ENCODE measurements around the gene IVNS1ABP. TPM values are rescaled to one million over a fixed set of nuclear protein-coding genes. Genes with fewer than 3 reads are reported as not detected.

IVNS1ABP gene
- total and polyA plus RNA-seq, 2 of the 13 experiments (the other 11 are each of a cell fraction or from before 2014, with no cell fraction given) = 49.1 to 51.7 TPM

DNA sequence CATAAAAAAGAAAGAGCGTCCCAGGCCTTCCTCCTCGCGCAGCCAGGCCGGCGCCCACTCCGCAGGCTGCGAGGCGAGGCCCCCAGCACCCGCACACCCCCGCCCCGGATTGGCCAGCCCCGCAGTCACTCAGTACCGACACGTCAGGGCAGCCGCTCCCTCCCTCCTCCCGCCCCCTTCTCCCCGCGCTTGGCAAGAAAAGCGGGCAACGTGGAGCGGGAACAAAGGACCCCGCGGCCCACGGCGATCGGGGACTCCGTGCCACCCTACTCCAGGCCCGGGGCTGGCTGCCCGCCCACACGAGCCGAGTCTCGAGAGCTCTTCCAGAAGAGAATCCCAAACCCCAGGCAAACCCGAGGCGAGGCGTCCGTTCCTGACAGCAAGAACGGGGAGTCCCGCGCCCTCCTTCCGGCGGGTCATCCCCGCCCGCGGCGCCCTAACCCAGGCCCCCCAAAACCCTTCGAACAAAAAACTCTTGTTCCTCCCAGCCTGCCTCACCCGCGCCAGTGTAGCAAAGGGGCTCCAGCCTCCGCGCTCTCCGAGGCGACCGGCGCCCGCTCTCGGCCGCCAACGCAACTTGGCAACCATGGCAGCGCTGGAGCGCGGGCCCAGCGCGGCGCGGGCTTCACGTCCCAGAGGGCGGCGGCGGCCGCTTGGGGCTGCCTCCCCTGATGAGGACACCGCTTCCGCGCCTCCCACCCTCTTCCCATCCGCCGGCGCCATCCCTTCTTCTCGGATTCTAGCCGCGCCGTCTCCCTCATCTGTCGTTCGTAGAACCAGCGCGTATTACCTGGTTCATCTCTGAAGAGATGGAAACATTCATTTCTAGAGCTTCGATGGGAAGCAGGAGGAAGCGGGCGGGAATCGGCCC lies 645 bp downstream of the IVNS1ABP start (continued):
- TF ChIP-seq, protein P1, sequence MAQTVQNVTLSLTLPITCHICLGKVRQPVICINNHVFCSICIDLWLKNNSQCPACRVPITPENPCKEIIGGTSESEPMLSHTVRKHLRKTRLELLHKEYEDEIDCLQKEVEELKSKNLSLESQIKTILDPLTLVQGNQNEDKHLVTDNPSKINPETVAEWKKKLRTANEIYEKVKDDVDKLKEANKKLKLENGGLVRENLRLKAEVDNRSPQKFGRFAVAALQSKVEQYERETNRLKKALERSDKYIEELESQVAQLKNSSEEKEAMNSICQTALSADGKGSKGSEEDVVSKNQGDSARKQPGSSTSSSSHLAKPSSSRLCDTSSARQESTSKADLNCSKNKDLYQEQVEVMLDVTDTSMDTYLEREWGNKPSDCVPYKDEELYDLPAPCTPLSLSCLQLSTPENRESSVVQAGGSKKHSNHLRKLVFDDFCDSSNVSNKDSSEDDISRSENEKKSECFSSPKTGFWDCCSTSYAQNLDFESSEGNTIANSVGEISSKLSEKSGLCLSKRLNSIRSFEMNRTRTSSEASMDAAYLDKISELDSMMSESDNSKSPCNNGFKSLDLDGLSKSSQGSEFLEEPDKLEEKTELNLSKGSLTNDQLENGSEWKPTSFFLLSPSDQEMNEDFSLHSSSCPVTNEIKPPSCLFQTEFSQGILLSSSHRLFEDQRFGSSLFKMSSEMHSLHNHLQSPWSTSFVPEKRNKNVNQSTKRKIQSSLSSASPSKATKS (CRISPR knock-in tag; IDR thresholded peaks at IDR 0.05) = no peak
- TF ChIP-seq, protein P2, sequence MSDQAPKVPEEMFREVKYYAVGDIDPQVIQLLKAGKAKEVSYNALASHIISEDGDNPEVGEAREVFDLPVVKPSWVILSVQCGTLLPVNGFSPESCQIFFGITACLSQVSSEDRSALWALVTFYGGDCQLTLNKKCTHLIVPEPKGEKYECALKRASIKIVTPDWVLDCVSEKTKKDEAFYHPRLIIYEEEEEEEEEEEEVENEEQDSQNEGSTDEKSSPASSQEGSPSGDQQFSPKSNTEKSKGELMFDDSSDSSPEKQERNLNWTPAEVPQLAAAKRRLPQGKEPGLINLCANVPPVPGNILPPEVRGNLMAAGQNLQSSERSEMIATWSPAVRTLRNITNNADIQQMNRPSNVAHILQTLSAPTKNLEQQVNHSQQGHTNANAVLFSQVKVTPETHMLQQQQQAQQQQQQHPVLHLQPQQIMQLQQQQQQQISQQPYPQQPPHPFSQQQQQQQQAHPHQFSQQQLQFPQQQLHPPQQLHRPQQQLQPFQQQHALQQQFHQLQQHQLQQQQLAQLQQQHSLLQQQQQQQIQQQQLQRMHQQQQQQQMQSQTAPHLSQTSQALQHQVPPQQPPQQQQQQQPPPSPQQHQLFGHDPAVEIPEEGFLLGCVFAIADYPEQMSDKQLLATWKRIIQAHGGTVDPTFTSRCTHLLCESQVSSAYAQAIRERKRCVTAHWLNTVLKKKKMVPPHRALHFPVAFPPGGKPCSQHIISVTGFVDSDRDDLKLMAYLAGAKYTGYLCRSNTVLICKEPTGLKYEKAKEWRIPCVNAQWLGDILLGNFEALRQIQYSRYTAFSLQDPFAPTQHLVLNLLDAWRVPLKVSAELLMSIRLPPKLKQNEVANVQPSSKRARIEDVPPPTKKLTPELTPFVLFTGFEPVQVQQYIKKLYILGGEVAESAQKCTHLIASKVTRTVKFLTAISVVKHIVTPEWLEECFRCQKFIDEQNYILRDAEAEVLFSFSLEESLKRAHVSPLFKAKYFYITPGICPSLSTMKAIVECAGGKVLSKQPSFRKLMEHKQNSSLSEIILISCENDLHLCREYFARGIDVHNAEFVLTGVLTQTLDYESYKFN (CRISPR knock-in tag; conservative IDR thresholded peaks at IDR 0.05) = no peak
- peak; percentile 52; the same call in 1 of the 2 replicates for TF ChIP-seq SALL1 (CRISPR knock-in tag; IDR thresholded peaks at IDR 0.05)
- TF ChIP-seq, protein P3, sequence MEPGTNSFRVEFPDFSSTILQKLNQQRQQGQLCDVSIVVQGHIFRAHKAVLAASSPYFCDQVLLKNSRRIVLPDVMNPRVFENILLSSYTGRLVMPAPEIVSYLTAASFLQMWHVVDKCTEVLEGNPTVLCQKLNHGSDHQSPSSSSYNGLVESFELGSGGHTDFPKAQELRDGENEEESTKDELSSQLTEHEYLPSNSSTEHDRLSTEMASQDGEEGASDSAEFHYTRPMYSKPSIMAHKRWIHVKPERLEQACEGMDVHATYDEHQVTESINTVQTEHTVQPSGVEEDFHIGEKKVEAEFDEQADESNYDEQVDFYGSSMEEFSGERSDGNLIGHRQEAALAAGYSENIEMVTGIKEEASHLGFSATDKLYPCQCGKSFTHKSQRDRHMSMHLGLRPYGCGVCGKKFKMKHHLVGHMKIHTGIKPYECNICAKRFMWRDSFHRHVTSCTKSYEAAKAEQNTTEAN (CRISPR knock-in tag; conservative IDR thresholded peaks at IDR 0.05) = no peak; the same call in 1 of the 2 replicates
- TF ChIP-seq ZNF761 (CRISPR knock-in tag; conservative IDR thresholded peaks at IDR 0.05) = no peak
- no peak for TF ChIP-seq CCDC6 (CRISPR knock-in tag; IDR thresholded peaks at IDR 0.05)
- no peak for TF ChIP-seq PAF1 (CRISPR knock-in tag; IDR thresholded peaks at IDR 0.05)
- TF ChIP-seq, protein P4, sequence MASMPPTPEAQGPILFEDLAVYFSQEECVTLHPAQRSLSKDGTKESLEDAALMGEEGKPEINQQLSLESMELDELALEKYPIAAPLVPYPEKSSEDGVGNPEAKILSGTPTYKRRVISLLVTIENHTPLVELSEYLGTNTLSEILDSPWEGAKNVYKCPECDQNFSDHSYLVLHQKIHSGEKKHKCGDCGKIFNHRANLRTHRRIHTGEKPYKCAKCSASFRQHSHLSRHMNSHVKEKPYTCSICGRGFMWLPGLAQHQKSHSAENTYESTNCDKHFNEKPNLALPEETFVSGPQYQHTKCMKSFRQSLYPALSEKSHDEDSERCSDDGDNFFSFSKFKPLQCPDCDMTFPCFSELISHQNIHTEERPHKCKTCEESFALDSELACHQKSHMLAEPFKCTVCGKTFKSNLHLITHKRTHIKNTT (CRISPR knock-in tag; IDR thresholded peaks at IDR 0.05) = no peak
- peak; percentile 64; the same call in 1 of the 2 replicates for TF ChIP-seq ZMYM4 (CRISPR knock-in tag; IDR thresholded peaks at IDR 0.05)
- TF ChIP-seq, protein P5, sequence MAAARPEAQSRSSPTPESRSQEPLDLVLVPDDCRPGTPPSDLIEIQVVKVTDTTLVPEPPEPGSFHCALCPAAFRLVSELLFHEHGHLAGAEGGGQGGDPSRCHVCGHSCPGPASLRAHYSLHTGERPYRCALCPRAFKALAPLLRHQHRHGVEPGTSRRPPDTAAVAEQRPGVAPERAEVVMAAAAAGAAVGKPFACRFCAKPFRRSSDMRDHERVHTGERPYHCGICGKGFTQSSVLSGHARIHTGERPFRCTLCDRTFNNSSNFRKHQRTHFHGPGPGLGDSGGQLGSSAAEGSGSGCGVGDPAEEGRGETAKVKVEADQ (CRISPR knock-in tag; IDR thresholded peaks at IDR 0.05; ENCODE audit: borderline replicate concordance) = no peak
- 0 out of 2 replicates have a peak, but pooled peaks have one; percentile 7 for TF ChIP-seq ZNF274 (CRISPR knock-in tag; IDR thresholded peaks at IDR 0.05)
- no peak; the same call in 1 of the 2 replicates for TF ChIP-seq ARNT2 (CRISPR knock-in tag; IDR thresholded peaks at IDR 0.05; ENCODE audit: low read depth)
- TF ChIP-seq, protein P6, sequence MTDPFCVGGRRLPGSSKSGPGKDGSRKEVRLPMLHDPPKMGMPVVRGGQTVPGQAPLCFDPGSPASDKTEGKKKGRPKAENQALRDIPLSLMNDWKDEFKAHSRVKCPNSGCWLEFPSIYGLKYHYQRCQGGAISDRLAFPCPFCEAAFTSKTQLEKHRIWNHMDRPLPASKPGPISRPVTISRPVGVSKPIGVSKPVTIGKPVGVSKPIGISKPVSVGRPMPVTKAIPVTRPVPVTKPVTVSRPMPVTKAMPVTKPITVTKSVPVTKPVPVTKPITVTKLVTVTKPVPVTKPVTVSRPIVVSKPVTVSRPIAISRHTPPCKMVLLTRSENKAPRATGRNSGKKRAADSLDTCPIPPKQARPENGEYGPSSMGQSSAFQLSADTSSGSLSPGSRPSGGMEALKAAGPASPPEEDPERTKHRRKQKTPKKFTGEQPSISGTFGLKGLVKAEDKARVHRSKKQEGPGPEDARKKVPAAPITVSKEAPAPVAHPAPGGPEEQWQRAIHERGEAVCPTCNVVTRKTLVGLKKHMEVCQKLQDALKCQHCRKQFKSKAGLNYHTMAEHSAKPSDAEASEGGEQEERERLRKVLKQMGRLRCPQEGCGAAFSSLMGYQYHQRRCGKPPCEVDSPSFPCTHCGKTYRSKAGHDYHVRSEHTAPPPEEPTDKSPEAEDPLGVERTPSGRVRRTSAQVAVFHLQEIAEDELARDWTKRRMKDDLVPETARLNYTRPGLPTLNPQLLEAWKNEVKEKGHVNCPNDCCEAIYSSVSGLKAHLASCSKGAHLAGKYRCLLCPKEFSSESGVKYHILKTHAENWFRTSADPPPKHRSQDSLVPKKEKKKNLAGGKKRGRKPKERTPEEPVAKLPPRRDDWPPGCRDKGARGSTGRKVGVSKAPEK (CRISPR knock-in tag; IDR thresholded peaks at IDR 0.05; ENCODE audit: borderline replicate concordance) = no peak
- TF ChIP-seq SNAPC2 (CRISPR knock-in tag; IDR thresholded peaks at IDR 0.05) = no peak

All from HepG2 (cell line).